Naive thymus-derived CD4-positive, alpha-beta T cell (primary cell): ENCODE measurements around the gene FOXN3. TPM values are rescaled to one million over a fixed set of nuclear protein-coding genes. Genes with fewer than 3 reads are reported as not detected.

Source experiments
- ATAC-seq: fragments of 150-1000 bp; cut with Tn5 transposase; 2 replicates; pipeline ENCODE4 v1.10.0; 2021; ENCODE audit warnings: mild to moderate bottlenecking, moderate library complexity
- CTCF ChIA-PET: fragments of 350-600 bp; sonication (Branson Sonifier 250); formaldehyde crosslinking; loops from one replicate; lab custom pipeline; 2021; ENCODE audit warnings: antibody characterized with exemption; lab: Charles Lee
- POLR2A ChIA-PET: fragments of 350-600 bp; sonication (Branson Sonifier 250); formaldehyde crosslinking; loops from one replicate; lab custom pipeline; 2021; ENCODE audit warnings: antibody characterized with exemption, inconsistent platforms; lab: Charles Lee
- DNase-seq, 9 donors: peaks; one replicate each; pipeline versions ENCODE4 v3.0.0 to v3.0.0-alpha.2; 2020 to 2022; ENCODE audit warnings: mixed read lengths in 1 of 9
- H3K27ac ChIP-seq: one replicate; pipeline ENCODE4 v1.7.0; 2013; ENCODE audit warnings: mild to moderate bottlenecking, low read depth, low read length, moderate library complexity
- H3K27me3 ChIP-seq, 2 donors: one replicate each; pipeline ENCODE4 v1.7.0; 2013; ENCODE audit warnings: low read length in 2 of 2, mild to moderate bottlenecking in 2 of 2, moderate library complexity in 2 of 2; ENCODE audit not compliant: control insufficient read depth in 2 of 2, insufficient read depth in 2 of 2
- H3K36me3 ChIP-seq, 3 experiments: 1 replicate in 2 of 3; 2 replicates in 1 of 3; pipeline ENCODE4 v1.7.0; 2013; ENCODE audit warnings: low read length in 3 of 3, mild to moderate bottlenecking in 3 of 3, moderate library complexity in 1 of 3; ENCODE audit not compliant: insufficient read depth in 3 of 3, control insufficient read depth in 2 of 3
- H3K4me1 ChIP-seq, 2 donors: one replicate each; pipeline ENCODE4 v1.7.0; 2013; ENCODE audit warnings: low read length in 2 of 2, mild to moderate bottlenecking in 2 of 2, moderate library complexity in 1 of 2; ENCODE audit not compliant: control insufficient read depth in 2 of 2, insufficient read depth in 2 of 2
- H3K4me3 ChIP-seq: 2 replicates; pipeline ENCODE4 v1.7.0; 2013; ENCODE audit warnings: mild to moderate bottlenecking, low read length
- H3K9me3 ChIP-seq, 3 experiments: 1 replicate in 2 of 3; 2 replicates in 1 of 3; pipeline ENCODE4 v1.7.0; 2013; ENCODE audit warnings: low read length in 3 of 3; ENCODE audit not compliant: control insufficient read depth in 2 of 3
- H3K27ac Mint-ChIP-seq, 9 donors: one replicate each; pipeline ENCODE4 v1.8.0; 2020 to 2022; ENCODE audit warnings: mixed read lengths in 9 of 9, mild to moderate bottlenecking in 8 of 9, moderate library complexity in 5 of 9, inconsistent platforms in 2 of 9
- H3K27me3 Mint-ChIP-seq, 5 donors: one replicate each; pipeline ENCODE4 v1.8.0; 2021 to 2022; ENCODE audit warnings: mixed read lengths in 5 of 5, mild to moderate bottlenecking in 1 of 5
- H3K36me3 Mint-ChIP-seq, 5 donors: one replicate each; pipeline ENCODE4 v1.8.0; 2020 to 2022; ENCODE audit warnings: mixed read lengths in 5 of 5, mild to moderate bottlenecking in 3 of 5, inconsistent platforms in 1 of 5
- H3K4me1 Mint-ChIP-seq, 7 donors: one replicate each; pipeline ENCODE4 v1.8.0; 2020 to 2022; ENCODE audit warnings: mixed read lengths in 7 of 7, mild to moderate bottlenecking in 3 of 7, inconsistent platforms in 1 of 7
- H3K4me3 Mint-ChIP-seq, 10 donors: one replicate each; pipeline ENCODE4 v1.8.0; 2020 to 2022; ENCODE audit warnings: mild to moderate bottlenecking in 10 of 10, mixed read lengths in 10 of 10, moderate library complexity in 6 of 10, inconsistent platforms in 2 of 10
- H3K9me3 Mint-ChIP-seq, 11 donors: one replicate each; pipeline ENCODE4 v1.8.0; 2020 to 2022; ENCODE audit warnings: mixed read lengths in 11 of 11, mild to moderate bottlenecking in 4 of 11, inconsistent platforms in 1 of 11, moderate library complexity in 1 of 11
- intact Hi-C, 2 donors: fragments of 100-400 bp; cut with micrococcal nuclease; formaldehyde crosslinking; loops; one replicate each; pipeline ENCODE4 v1.15.1; 2023
- polyA plus RNA-seq, 2 donors: library from polyadenylated mRNA; unstranded; fragments of 300-500 nt; fragmentation: Illumina TruSeq; gene quantifications; one replicate each; pipeline ENCODE4 v1.2.3, GENCODE V29; 2021
- total RNA-seq, 6 experiments: library from RNA in 5 of 6; stranded (reverse) in 5 of 6; gene quantifications; 1 replicate in 5 of 6; 2 replicates in 1 of 6; pipeline ENCODE4 v1.2.3 and lab custom pipeline; 2021 to 2026

The FOXN3 gene
- total and polyA plus RNA-seq, 7 experiments from 2014 or later, result 103 to 192 (median 149) TPM

DNA sequence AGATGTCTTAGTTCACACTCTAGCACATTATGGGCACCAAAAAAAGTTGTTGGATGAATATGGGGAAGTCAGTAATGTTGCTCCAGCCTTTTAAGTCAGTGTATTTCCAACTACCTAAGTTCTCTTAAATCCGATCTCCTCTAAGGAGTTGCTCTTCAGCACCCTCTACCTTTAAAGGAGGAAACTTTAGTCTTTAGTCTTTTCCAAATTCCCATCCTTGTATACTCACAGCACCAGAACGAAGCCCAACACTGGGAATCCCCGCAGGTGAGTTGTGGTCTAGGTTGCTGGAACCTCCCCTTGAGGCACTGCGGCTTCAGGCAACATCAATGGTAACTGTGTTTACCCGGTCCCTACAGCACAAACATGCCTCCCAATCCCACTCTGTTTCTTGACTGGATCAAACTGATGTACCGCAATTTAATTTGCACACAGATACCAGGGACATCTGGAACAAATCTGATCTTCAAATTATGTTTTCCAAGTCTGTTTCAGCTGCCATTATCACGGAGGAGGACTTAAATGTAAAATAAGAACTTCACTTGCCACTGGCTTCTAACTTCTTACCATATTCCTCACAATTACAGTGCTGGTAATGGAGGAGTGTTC, 179.0 kb downstream of the FOXN3 start:
- DNase-seq (no peak), ATAC-seq (no peak)
- CTCF ChIA-PET, result interaction anchor here (0.6 kb wide), 1 partner anchor 11 kb away, joined by 3 read pairs; no protein-coding TSS in a partner anchor
- Histone ChIP-seq H3K27ac (no peak overlapping the region), H3K36me3 (no peaks in the 10 kb centered on the region), H3K27me3 (no peaks in the 10 kb centered on the region), H3K4me1 (no peaks in the 10 kb centered on the region), H3K9me3 (peaks cover 0 to 3% (median 0%) of the 10 kb centered on the region in 3 experiments), H3K4me3 (no peak overlapping the region)
- H3K4me1 Mint-ChIP-seq, result peaks cover 41 to 88% (median 74%) of the 10 kb centered on the region in 7 donors
- no peak overlapping the region for H3K4me3 Mint-ChIP-seq
- peak overlapping the region in 1 of 9 donors; percentile 27 for H3K27ac Mint-ChIP-seq
- peaks cover 0 to 4% (median 0%) of the 10 kb centered on the region in 11 donors for H3K9me3 Mint-ChIP-seq
- POLR2A ChIA-PET, result no interaction called here
- intact Hi-C loops, result no loop called here
- peaks cover 0 to 44% (median 28%) of the 10 kb centered on the region in 5 donors for H3K36me3 Mint-ChIP-seq
- no peaks in the 10 kb centered on the region for H3K27me3 Mint-ChIP-seq

DNA sequence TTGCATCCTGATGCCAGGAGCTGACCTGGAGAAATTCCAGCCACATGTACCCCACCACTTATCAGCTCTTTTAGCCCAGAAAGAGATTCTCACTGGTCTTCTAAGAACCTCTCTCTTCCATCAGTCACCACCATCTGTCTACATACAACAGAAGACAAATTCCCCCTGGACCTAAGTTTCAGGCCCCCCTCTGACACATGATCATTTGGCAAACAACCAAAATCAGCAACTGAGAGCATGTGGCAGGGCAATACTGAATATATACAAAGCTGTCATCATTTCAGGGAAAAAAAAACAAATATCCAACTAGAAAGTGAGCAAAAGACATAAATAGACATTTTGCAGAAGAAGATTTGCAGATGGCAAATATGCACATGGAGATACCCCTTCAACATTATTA, 180.2 kb downstream of the FOXN3 start:
- H3K36me3 Mint-ChIP-seq, result peaks cover 0 to 43% (median 28%) of the 10 kb centered on the region in 5 donors
- no peak overlapping the region for H3K4me3 Mint-ChIP-seq
- H3K27ac Mint-ChIP-seq, result peak overlapping the region in 3 of 9 donors; percentile 76 to 79 (median 76)
- CTCF ChIA-PET, result no interaction called here
- H3K4me1 ChIP-seq, result no peaks in the 10 kb centered on the region
- peaks cover 41 to 82% (median 70%) of the 10 kb centered on the region in 7 donors for H3K4me1 Mint-ChIP-seq
- ATAC-seq (no peak), DNase-seq (no peak)
- no peaks in the 10 kb centered on the region for H3K27me3 Mint-ChIP-seq
- no peaks in the 10 kb centered on the region for H3K27me3 ChIP-seq
- peaks cover 0 to 4% (median 0%) of the 10 kb centered on the region in 11 donors for H3K9me3 Mint-ChIP-seq
- H3K4me3 ChIP-seq, result no peak overlapping the region
- intact Hi-C loops, result no loop called here
- POLR2A ChIA-PET, result no interaction called here
- no peaks in the 10 kb centered on the region for H3K36me3 ChIP-seq
- H3K9me3 ChIP-seq, result peaks cover 0 to 3% (median 0%) of the 10 kb centered on the region in 3 experiments
- H3K27ac ChIP-seq, result no peak overlapping the region

DNA sequence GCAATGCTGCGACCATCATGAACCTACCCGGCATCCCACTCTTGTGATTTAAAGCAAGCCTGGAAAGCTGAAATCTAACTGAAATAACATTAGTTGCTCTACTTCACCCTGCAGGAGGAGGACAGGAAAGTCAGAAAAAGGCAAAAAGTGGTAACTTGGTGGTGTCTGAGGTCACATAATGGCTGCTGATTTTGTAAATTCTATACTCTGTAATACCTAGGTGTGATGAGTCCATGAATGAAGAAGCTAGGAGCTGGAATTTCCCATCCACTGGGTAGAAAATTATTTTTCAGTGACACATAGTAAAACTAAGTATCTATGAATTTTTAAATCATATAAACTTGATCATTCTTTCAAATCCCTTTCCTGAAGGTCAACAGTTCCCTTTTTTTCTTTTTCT, 183.8 kb downstream of the FOXN3 start:
- Mint-ChIP-seq H3K4me1 (peaks cover 26 to 83% (median 70%) of the 10 kb centered on the region in 7 donors), H3K9me3 (peaks cover 0 to 4% (median 0%) of the 10 kb centered on the region in 11 donors), H3K27ac (peak overlapping the region in 5 of 9 donors; percentile 5 to 55 (median 17)), H3K27me3 (no peaks in the 10 kb centered on the region), H3K4me3 (no peak overlapping the region), H3K36me3 (peaks cover 0 to 45% (median 26%) of the 10 kb centered on the region in 5 donors)
- ChIA-PET POLR2A (interaction anchor here (1.2 kb wide), 1 partner anchor 12 kb away, joined by 4 read pairs; no protein-coding TSS in a partner anchor), CTCF (no interaction called here)
- Histone ChIP-seq H3K27me3 (no peaks in the 10 kb centered on the region), H3K27ac (no peak overlapping the region), H3K36me3 (no peaks in the 10 kb centered on the region), H3K4me1 (no peaks in the 10 kb centered on the region), H3K4me3 (no peak overlapping the region), H3K9me3 (peaks cover 0 to 3% (median 0%) of the 10 kb centered on the region in 3 experiments)
- DNase-seq, result no peak
- intact Hi-C loops, result no loop called here
- no peak for ATAC-seq

DNA sequence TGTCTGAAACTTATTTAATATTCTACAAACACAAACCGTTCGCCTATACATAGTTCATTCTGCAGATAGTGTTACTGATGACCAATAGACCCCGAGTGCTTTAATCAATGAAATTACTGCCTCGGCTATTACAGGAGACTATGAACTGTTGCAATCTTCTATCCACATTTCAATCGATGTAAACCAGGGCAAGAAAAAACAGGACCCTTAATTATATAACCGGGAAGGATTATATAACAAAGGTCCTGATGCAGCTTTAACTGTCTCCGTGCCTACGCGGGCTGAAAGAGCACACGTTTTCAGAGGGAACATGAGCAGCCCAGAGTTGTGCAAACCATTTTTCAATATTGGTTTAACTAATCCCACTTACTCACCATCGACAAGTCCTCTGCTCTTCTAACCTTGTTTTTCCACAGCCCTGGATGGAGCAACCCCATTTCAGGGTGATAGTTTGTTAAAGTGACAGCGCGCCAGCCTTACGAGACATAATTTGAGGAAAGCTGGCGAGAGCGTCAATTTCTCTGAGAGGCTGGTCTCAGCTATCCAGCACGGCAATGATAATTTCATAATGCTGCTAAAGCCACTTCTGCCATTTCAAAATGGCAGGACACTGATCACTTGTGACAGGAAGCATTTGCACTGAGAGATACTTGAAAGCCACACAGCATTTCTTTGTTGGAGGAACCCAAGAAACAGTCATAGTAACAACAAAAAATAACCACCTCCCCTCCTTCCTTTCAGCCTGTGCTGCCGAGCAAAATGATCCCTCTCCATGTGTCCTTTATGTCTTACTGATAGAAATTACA, 184.6 kb downstream of the FOXN3 start:
- Mint-ChIP-seq H3K27ac (peak overlapping the region in 1 of 9 donors; percentile 46), H3K9me3 (peaks cover 0 to 4% (median 0%) of the 10 kb centered on the region in 11 donors), H3K4me3 (no peak overlapping the region), H3K4me1 (peaks cover 22 to 83% (median 73%) of the 10 kb centered on the region in 7 donors), H3K27me3 (no peaks in the 10 kb centered on the region), H3K36me3 (peaks cover 0 to 43% (median 19%) of the 10 kb centered on the region in 5 donors)
- ChIA-PET POLR2A (interaction anchor here (1.2 kb wide), 1 partner anchor 12 kb away, joined by 4 read pairs; no protein-coding TSS in a partner anchor), CTCF (no interaction called here)
- ATAC-seq, result no peak
- Histone ChIP-seq H3K27me3 (no peaks in the 10 kb centered on the region), H3K27ac (no peak overlapping the region), H3K4me3 (no peak overlapping the region), H3K9me3 (peaks cover 0 to 3% (median 0%) of the 10 kb centered on the region in 3 experiments), H3K36me3 (no peaks in the 10 kb centered on the region), H3K4me1 (no peaks in the 10 kb centered on the region)
- intact Hi-C loops, result no loop called here
- DNase-seq, result no peak

DNA sequence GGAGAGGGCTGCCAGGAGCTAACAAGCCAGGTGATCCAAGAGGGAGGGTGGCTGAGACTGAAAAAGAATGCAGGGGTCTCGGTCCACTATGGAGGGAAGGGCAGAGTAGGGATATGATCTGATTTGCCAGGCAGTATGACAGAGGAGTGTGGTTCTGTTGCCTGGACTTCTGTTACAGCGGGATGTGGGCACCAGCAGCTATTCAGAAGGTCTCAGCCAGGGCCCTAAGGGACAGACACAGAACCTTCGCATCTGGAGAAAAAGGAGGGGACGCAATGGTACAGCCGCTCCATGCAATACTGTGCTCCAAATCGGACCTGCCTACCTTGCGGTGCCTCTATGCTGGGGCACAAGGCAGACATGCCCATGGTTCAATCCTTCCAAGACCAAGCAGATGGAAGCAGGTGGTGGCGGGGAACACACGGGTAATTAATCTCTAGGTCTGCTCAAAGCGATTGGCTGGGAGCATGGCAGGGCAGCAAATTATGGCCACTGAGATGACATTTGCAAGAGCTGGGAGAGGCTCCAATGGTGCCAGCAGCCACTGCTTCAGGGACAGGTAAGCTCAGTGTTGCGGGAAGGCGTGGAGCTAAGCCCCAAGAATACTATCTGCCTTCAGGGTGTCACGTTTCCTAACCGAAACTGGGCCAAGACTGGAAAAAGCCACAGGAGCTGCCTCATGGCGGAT, 185.5 kb downstream of the FOXN3 start:
- Histone ChIP-seq H3K4me1 (peaks cover 0 to 1% of the 10 kb centered on the region in 2 donors), H3K27ac (no peak overlapping the region), H3K4me3 (no peak overlapping the region), H3K27me3 (no peaks in the 10 kb centered on the region), H3K36me3 (no peaks in the 10 kb centered on the region), H3K9me3 (peaks cover 0 to 3% (median 0%) of the 10 kb centered on the region in 3 experiments)
- peaks cover 0 to 5% (median 0%) of the 10 kb centered on the region in 11 donors for H3K9me3 Mint-ChIP-seq
- peaks cover 0 to 45% (median 12%) of the 10 kb centered on the region in 5 donors for H3K36me3 Mint-ChIP-seq
- H3K4me1 Mint-ChIP-seq, result peaks cover 28 to 87% (median 80%) of the 10 kb centered on the region in 7 donors
- ChIA-PET POLR2A (no interaction called here), CTCF (interaction anchor here (0.6 kb wide), 1 partner anchor 259 kb away, joined by 3 read pairs; no protein-coding TSS in a partner anchor)
- H3K27ac Mint-ChIP-seq, result peak overlapping the region in 5 of 9 donors; percentile 3 to 45 (median 23)
- ATAC-seq, result no peak
- H3K4me3 Mint-ChIP-seq, result peak overlapping the region in 2 of 10 donors; percentile 7
- no peaks in the 10 kb centered on the region for H3K27me3 Mint-ChIP-seq
- DNase-seq, result no peak
- intact Hi-C loops, result no loop called here
